IMR-90 (cell line): ENCODE results near the gene ADAP1.

Source experiments
- RAD21 ChIP-seq: IDR thresholded peaks from 2 replicates; pipeline ENCODE4 v1.6.1; 2012; ENCODE audit warnings: low read length, improper control_type of control experiment
- TF ChIP-seq, protein P1 (sequence below): conservative IDR thresholded peaks from 2 replicates; pipeline ENCODE4 v1.5.1; 2012; ENCODE audit warnings: mild to moderate bottlenecking, low read depth, low read length, improper control_type of control experiment

DNA sequence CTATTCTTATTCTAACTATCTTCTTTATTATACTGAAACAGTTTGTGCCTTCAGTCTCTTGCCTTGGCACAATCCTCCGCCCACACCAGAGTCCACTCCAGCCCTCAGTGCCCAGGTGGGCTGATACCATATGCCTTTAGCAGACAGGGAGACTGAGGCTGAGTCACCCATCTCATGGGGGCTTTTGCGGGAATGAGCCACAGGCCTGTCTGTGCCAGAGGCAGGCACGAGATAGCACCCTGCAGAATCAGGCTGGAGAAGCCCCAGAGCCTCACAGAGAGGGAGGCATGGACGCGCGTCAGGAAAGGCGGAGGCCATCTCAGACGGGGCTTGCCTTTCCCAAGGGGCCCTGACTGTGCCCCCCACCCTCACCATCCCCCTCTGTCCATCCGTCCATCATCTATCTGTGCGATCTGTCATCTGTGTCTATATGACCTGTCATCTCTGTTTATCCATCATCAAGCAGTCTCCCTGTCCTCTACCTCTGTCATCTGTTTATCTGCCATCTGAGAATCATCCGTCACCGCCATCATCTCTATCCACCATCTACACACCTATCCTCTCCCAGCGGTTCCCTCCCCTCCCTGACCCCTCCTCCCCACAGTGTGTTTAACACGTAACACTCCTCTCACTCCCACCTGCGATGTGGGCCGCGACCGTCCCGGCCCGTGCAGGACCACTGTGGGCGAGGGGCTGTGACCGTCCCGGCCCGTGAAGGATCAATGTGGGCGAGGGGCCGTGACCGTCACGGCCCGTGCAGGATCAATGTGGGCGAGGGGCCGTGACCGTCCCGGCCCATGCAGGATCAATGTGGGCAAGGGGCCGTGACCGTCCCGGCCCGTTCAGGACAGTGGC lies 7.3 kb upstream of the ADAP1 start:
- TF ChIP-seq, protein P1, sequence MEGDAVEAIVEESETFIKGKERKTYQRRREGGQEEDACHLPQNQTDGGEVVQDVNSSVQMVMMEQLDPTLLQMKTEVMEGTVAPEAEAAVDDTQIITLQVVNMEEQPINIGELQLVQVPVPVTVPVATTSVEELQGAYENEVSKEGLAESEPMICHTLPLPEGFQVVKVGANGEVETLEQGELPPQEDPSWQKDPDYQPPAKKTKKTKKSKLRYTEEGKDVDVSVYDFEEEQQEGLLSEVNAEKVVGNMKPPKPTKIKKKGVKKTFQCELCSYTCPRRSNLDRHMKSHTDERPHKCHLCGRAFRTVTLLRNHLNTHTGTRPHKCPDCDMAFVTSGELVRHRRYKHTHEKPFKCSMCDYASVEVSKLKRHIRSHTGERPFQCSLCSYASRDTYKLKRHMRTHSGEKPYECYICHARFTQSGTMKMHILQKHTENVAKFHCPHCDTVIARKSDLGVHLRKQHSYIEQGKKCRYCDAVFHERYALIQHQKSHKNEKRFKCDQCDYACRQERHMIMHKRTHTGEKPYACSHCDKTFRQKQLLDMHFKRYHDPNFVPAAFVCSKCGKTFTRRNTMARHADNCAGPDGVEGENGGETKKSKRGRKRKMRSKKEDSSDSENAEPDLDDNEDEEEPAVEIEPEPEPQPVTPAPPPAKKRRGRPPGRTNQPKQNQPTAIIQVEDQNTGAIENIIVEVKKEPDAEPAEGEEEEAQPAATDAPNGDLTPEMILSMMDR = no peak
- TF ChIP-seq RAD21 = no peak
